GM18505 (cell line): Measurements from ENCODE around the gene CSKMT.
"Not testable (repeated sequence)": the region's sequence is repeated elsewhere in the genome, so short reads cannot be mapped to it uniquely, and the experiment has no call there.

Experiments
- ATAC-seq: cut with Tn5 transposase; IDR thresholded peaks from one replicate; pipeline ENCODE4 v1.9.1; 2021; ENCODE audit not compliant: unreplicated experiment
- POLR2A ChIP-seq: IDR thresholded peaks from 4 replicates; pipeline ENCODE4 v1.6.1; 2011; ENCODE audit warnings: borderline replicate concordance; ENCODE audit not compliant: insufficient read depth, insufficient read length; ENCODE audit errors: extremely low read depth

The CSKMT gene

DNA sequence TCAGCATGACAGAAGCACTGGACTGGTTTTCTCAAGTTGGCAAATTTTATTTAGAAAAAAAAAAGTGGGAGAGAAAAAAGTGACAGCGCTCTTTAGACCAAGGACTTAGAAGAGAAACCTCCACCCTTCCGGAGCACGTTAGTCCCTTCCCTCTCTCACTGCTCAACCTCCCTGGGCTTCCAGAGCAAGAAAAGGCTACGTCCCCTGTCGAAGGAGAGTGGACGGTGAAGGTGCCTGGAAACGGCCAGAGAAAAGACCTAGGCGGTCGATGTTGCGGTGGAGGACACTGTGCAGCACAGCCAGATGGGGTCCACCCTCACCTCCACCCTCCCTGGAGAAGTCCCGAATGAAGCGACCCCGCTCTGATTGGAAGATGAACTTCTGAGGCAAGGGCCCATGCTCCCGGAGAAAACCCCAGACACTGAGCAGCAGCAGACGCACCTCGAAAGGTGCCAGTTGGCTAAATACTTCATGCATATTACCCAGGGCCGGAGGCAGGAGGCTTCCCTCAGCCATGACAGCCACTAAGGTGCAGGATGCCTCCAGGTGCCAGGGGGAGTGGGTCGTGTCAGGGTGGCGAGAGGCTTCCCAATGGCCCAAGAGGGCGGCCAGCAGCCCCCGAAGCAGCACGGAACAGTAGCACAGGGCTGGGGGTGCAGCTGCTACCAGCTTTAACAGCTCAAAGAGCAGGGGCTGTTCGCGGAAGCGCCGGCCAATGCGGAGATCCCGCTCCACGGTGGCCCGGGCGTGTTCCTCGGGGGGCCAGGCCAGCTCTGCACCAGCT, 18.1 kb upstream of the CSKMT start:
- no peak for TF ChIP-seq POLR2A
- no peak for ATAC-seq

DNA sequence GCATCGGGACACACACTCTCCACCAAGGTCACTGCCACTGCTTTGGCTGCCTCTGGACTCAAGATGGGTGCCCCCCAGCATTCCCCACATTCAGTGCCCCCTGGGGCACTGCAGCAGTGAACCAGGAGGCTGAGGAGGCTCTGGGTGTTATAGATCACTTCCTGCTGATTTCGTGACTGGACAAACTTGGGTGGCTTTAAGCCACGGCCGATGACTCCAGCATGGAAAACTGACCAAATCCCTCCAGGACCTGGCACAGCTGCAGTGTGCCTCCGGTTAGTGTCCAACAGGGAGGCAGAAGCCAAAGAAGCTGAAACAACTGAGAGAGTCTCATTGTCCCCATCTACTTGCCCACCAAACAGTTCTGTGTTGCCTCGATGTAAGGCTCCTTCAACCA, 17.5 kb upstream of the CSKMT start:
- no peak for TF ChIP-seq POLR2A
- no peak for ATAC-seq

DNA sequence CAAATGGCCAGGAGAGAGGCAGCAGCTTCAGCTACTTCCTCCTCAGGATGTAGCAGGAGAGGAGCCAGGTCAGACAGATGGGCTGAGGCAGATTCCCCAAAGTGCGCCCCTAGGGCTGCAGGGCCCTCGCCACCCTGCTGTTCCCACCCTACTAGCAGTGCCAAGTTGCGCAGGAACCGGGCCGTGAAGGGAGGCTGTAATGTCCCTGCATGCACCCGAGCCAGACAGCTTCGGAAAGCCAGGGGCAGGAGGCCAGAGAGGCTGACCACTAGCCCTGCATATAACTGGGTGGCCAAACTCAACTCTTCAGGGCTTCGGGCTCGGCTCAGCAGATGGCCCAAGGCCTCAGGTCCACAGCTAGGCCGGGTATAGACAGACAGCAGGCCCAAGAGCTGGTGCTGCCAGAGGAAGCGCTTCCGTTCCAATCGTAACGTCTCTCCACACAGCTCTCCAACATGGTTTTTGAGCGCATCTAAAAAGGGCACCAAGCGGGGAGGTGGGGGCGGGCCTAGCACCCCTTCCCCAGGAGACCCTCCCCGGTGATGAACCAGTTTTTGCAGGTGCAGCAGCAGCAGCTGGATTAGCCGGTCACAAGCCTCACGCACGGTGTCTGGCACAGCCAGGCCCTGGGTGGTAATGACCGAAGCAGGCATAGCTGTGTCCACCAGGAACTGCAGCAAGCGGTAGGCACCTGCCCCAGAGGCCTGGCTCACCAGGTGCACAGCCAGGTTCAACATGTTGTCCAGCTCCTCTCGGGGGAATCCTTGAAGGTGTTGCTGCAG, 16.7 kb upstream of the CSKMT start:
- TF ChIP-seq POLR2A: no peak
- no peak for ATAC-seq

DNA sequence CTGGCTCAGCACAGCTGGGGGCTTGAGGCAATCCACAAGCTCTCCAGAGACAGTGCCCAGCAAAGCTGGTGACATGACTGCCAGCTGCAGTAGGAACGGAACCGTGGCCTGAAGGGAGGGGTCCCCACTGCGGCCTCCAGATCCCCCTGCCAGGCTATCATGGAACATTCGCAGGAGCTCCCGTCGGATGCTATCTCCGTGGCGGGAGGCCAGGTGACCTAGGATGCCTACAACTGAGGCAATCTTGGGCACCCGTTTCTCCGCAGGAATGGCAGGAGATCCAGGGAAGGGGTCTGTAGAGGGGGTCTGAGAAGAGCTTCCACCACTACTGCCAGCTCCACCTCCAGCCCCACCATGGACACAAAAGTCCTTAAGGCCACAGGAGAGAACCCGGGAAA, 16.1 kb upstream of the CSKMT start:
- no peak for ATAC-seq
- TF ChIP-seq POLR2A: no peak

DNA sequence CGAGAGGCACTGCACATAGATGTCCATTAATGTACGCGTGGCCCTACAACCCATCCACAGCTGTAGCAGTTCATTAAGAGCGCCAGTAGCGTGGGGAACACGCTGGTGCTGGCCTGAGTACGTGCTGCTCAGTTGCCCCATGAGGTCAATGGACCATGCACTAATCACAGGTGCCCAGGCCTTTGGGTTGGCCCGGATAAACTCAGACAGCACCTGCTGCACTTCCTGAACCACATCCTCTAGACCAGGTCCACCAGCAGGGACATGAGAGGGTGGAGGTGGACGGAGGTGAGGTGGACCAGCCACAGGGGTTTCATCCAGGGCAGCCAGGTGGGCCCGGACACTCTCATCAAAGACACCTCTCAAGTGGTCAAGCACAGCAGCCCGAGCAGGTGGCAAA, 15.6 kb upstream of the CSKMT start:
- no peak for TF ChIP-seq POLR2A
- no peak for ATAC-seq

DNA sequence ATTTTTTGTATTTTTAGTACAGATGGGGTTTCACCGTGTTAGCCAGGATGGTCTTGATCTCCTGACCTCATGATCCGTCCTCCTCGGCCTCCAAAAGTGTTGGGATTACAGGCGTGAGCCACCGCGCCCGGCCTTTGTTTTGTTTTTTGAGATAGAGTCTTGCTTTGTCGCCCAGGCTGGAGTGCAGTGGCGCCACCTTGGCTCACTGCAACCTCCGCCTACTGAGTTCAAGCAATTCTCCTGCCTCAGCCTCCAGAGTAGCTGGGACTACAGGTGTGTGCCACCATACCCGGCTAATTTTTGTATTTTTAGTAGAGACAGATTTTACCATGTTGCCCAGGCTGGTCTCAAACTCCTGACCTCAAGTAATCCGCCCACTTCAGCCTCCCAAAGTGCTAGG, 14.8 kb upstream of the CSKMT start:
- not testable (repeated sequence) for ATAC-seq

DNA sequence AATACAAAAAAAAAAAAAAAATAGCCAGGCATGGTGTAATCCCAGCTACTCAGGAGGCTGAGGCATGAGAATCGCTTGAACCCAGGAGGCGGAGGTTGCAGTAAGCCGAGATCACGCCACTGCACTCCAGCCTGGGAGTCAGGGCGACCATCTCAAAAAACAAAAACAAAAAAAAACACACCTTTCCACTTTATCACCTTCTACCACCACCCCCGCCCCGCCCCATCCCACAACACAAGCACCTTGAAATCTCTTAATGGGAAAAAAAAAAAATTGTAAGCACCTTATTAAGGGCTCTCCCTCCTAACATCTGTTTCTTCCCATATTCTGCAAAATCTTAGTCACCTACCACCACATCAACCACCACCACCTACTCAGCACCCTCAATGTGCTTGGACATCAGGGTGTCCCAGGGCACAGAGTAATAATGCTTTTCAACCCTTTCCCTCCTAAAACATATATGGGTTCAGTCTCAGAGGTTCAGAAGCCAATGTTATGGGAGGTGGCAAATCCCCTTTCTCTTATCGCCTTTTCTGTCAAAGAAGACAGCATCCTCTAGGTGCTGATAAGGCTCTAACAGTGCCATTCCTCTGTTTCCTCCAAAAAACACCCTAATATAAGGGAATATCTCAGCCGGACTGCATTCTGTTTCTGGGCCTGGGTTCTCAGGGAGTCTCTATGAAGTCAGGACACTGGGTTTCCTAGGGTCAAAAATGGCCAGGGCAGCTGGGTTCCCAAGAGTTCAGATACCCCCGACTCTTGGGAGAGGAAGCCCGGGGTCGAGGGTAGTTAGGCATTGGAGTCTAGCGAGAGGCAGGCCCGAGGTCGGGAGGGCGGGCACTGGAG, 12.7 kb upstream of the CSKMT start:
- no peak for ATAC-seq
- TF ChIP-seq POLR2A: no peak

DNA sequence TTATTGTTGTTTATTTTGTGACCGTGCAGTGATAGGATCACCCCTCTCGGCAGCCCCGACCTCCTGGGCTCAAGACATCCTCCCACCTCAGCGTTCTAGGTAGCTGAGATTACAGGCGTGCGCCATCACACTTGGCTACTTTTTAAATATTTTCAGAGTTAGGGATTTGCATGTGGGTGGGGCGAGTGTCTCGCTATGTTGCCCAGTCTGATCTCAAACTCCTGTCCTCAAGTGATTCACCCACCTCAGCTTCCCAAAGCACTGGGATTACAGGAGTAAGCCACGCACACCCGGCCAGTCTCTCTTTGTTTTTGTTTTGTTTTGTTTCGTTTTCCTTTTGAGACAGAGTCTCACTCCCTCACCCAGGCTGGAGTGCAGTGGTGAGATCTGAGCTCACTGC, 10.8 kb upstream of the CSKMT start:
- no peak for ATAC-seq
- no peak for TF ChIP-seq POLR2A

DNA sequence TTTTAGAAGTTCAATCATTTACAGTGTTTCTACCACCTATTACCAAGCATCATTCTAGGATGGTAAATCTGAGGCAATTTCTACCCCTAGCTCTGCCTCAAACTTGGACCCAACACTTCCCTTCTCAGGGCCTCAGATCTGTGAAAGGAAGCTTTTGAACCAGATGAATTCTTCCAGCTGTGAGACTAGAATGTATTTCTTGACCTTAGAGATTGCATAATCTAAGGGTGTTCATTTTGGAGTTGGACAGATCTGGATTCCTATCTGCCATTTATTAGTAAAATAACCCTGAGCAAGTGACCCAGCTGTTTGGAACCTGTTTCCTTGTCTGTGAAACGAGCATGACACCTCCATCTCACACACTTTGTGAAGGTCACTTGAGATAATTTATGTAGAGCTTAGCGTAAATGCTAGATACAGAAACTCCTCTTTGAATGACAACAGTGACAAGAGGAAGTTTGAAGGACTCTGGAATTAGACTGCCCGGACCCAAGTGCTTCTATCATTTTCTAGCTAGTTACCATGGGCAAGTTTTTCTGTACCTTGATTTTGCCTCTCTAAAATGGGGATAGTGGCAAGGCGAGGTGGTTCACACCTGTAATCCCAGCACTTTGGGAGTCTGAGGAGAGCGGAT, 8.2 kb upstream of the CSKMT start:
- no peak for ATAC-seq
- TF ChIP-seq POLR2A: no peak

DNA sequence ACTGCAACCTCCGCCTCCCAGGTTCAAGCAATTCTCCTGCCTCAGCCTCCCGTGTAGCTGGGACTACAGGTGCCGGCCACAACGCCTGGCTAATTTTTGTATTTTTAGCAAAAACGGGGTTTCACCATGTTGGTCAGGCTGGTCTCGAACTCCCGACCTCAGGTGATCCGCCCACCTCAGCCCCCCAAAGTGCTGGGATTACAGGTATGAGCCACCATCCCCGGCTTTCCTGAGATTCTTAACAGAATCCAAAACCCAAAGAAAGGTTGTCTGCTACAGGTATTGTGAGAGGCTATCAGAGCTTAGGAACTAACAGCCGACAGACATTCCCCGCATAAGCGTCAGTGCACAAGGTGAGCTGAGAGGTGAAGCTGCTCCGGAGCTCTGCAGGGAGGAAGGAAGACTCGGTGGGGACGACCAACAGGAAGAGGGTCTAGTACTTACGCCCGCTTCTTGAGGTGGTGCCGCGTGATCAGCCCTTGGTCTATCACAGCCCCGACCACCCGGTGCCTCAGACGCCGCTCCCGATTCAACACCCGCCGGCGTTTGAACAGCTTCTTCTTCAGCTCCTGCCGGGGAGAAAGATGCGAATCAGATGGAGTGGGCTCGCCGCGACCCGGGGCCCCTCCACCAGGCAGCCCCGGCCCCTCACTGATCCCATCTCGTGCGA, 572 bp upstream of the CSKMT start:
- peak; percentile 12 for ATAC-seq
- TF ChIP-seq POLR2A: no peak

DNA sequence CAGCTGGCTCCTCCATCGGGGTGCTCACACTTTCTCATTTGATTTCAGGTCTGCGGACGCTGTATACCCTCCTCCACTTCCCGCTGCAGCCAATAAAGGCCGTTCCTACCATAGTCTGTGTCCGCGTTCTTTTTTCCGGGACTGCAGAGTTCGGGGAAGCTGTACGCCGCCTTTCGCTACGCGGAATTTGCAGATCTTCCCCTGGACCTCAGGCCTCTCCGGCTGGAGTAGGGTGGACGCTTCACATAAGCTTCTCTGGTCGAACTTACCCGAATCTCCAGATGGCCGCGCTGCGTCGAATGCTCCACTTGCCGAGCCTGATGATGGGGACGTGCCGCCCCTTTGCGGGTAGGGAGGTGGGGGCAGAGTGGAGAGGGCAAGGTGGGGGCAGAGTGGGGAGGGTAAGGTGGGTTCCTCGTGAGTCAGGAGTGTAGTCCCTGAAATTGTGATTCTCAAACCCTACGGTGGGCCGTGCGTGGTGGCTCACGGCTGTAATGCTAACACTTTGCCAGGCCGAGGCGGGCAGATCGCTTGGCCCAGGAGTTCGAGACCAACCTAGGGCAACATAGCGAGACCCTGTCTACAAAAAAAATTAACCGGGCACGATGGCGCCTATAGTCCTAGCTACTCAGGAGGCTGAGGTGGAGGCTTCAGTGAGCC, 617 bp downstream of the CSKMT start:
- TF ChIP-seq POLR2A: no peak
- peak; percentile 9 for ATAC-seq

DNA sequence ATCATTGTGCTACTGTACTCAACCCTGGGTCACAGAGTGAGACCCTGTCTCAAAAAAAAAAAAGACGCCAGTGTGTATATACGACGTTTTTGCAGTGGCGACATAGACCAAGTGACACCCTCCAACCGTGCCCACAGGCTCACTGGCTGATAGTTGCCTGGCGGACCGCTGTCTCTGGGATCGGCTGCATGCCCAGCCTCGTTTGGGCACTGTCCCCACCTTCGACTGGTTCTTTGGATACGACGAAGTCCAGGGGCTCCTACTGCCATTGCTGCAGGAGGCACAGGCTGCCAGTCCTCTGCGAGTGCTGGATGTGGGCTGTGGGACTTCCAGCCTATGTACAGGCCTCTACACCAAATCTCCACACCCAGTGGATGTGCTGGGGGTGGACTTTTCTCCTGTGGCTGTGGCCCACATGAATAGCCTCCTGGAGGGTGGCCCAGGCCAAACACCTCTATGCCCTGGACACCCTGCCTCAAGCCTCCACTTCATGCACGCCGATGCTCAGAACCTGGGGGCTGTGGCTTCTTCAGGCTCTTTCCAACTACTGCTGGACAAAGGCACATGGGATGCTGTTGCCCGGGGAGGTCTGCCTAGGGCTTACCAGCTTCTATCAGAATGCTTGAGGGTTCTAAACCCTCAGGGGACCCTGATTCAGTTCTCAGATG, 1.3 kb downstream of the CSKMT start:
- ATAC-seq: no peak
- TF ChIP-seq POLR2A: peak; percentile 51

DNA sequence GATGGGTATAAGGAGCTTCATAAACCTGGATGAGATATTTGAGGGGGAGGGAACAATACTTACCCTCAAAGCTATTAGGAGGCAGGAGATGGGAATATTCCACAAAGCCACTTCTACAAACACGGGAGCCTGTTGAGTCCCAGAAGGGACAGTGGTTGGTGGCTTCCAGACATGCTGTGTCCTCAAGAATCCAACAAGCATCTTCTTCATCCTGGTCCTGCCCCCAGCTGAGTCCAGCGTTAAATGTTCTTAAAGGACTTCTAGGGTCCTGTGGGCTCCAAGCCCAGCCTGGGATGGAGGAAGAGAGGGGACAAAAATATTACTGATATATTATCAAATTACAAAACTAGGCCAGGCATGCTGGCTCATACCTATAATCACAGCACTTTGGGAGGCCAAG, 2.3 kb downstream of the CSKMT start:
- no peak for ATAC-seq
- no peak for TF ChIP-seq POLR2A
